Kidney (tissue), 14 donors: Measurements from ENCODE around the gene EPHB1. TPM values are rescaled to one million over a fixed set of nuclear protein-coding genes. Genes with fewer than 3 reads are reported as not detected.

Source experiments
- DNase-seq, 5 donors: peaks; one replicate each; pipeline ENCODE4 v3.0.0-alpha.2; 2013 to 2020
- FAIRE-seq: peaks from 2 replicates; lab custom pipeline; 2012; peaks lifted over from hg19 to GRCh38; lab: Jason Lieb, UNC
- H3K27ac ChIP-seq, 2 donors: one replicate each; pipeline ENCODE4 v1.7.0; 2013; ENCODE audit warnings: low read depth in 2 of 2, low read length in 2 of 2, inconsistent platforms in 1 of 2
- H3K27me3 ChIP-seq: one replicate; pipeline ENCODE4 v1.7.1; 2013; ENCODE audit warnings: low read length, inconsistent platforms; ENCODE audit not compliant: control insufficient read depth, insufficient read depth
- H3K36me3 ChIP-seq, 3 donors: one replicate each; pipeline versions ENCODE4 v1.7.0 to v1.7.1; 2013; ENCODE audit warnings: low read length in 3 of 3, control low read depth in 1 of 3, inconsistent platforms in 1 of 3; ENCODE audit not compliant: insufficient read depth in 3 of 3, control insufficient read depth in 2 of 3
- H3K4me1 ChIP-seq, 3 donors: one replicate each; pipeline versions ENCODE4 v1.7.0 to v1.7.1; 2013; ENCODE audit warnings: low read length in 3 of 3, inconsistent platforms in 1 of 3, low read depth in 1 of 3; ENCODE audit not compliant: control insufficient read depth in 2 of 3, insufficient read depth in 2 of 3
- H3K4me3 ChIP-seq, 3 donors: one replicate each; pipeline versions ENCODE4 v1.7.0 to v1.8.1; 2013; ENCODE audit warnings: low read length in 3 of 3, control low read depth in 1 of 3, inconsistent platforms in 1 of 3
- H3K9ac ChIP-seq, 3 donors: one replicate each; pipeline versions ENCODE4 v1.7.0 to v1.7.1; 2013; ENCODE audit warnings: low read length in 3 of 3, control low read depth in 1 of 3, inconsistent platforms in 1 of 3
- H3K9me3 ChIP-seq, 3 donors: one replicate each; pipeline versions ENCODE4 v1.7.0 to v1.7.1; 2013; ENCODE audit warnings: low read length in 3 of 3, control low read depth in 1 of 3, inconsistent platforms in 1 of 3; ENCODE audit not compliant: control insufficient read depth in 2 of 3, insufficient read depth in 1 of 3
- CTCF ChIP-seq: IDR thresholded peaks from 3 replicates; pipeline ENCODE4 v1.5.1; 2012; ENCODE audit warnings: mild to moderate bottlenecking, moderate library complexity, borderline replicate concordance; ENCODE audit not compliant: insufficient read depth; ENCODE audit errors: extremely low read depth
- intact Hi-C: fragments of 100-400 bp; cut with DNase I; formaldehyde crosslinking; loops from one replicate; pipeline ENCODE4 v1.11.1; 2022
- polyA plus RNA-seq: library from polyadenylated mRNA; stranded (reverse); fragments of 350-450 nt; fragmentation: Illumina TruSeq; extraction: RNeasy Lipid Tissue Mini Kit (QIAGEN cat#74804); gene quantifications from one replicate; pipeline ENCODE4 v1.2.3, GENCODE V29; 2014; ENCODE audit warnings: low read depth, low replicate concordance; ENCODE audit not compliant: insufficient read depth
- total RNA-seq: library from RNA; stranded (reverse); fragmentation: NEBNext Ultra II Directional; extraction: Animal tissue kit (Norgen Biotek cat#: 25700); gene quantifications from one replicate; pipeline ENCODE4 v1.2.1, GENCODE V29; 2021
- donor health status: control.
- donor health status: control.
- donor health status: control.
- donor health status: control.
- donor health status: control.
- donor health status: DM: yes; HTN: yes; CAD: no.
- donor health status: Normal renal cell carcinoma (clear cell type).

The EPHB1 gene
- total and polyA plus RNA-seq, 2 donors from 2014 or later: 0.39 to 3.2 TPM

GRCh38 chr3:134904776-134905646 is 110.0 kb downstream of the EPHB1 start:
- H3K9me3 ChIP-seq: no peaks in the 10 kb centered on the region
- no peaks in the 10 kb centered on the region for H3K27me3 ChIP-seq
- H3K9ac ChIP-seq: no peak overlapping the region
- intact Hi-C loops: no loop called here
- no peak for TF ChIP-seq CTCF
- H3K27ac ChIP-seq: no peak overlapping the region
- H3K4me3 ChIP-seq: no peak overlapping the region
- H3K36me3 ChIP-seq: no peaks in the 10 kb centered on the region
- FAIRE-seq: no peak
- peak in 3 of 5 donors; percentile 28 to 49 (median 46) for DNase-seq
- H3K4me1 ChIP-seq: peaks cover 0 to 5% (median 0%) of the 10 kb centered on the region in 3 donors

GRCh38 chr3:134905647-134905935 is 110.5 kb downstream of the EPHB1 start:
- FAIRE-seq (no peak), DNase-seq (no peak)
- H3K27ac ChIP-seq: no peak overlapping the region
- H3K9ac ChIP-seq: no peak overlapping the region
- H3K9me3 ChIP-seq: no peaks in the 10 kb centered on the region
- H3K36me3 ChIP-seq: no peaks in the 10 kb centered on the region
- no peaks in the 10 kb centered on the region for H3K27me3 ChIP-seq
- intact Hi-C loops: no loop called here
- H3K4me1 ChIP-seq: peaks cover 0 to 5% (median 0%) of the 10 kb centered on the region in 3 donors
- no peak overlapping the region for H3K4me3 ChIP-seq
- no peak for TF ChIP-seq CTCF

GRCh38 chr3:134908271-134908670 is 113.2 kb downstream of the EPHB1 start:
- Histone ChIP-seq H3K9ac (no peak overlapping the region), H3K9me3 (no peaks in the 10 kb centered on the region), H3K4me1 (peaks cover 0 to 3% (median 0%) of the 10 kb centered on the region in 3 donors), H3K36me3 (no peaks in the 10 kb centered on the region), H3K4me3 (no peak overlapping the region), H3K27ac (no peak overlapping the region), H3K27me3 (no peaks in the 10 kb centered on the region)
- FAIRE-seq (no peak), DNase-seq (no peak)
- intact Hi-C loops: no loop called here
- TF ChIP-seq CTCF: no peak
